Superior temporal gyrus (tissue), 1 donor: ENCODE data around the gene RNF11.
"Not testable (repeated sequence)": the region's sequence is repeated elsewhere in the genome, so short reads cannot be mapped to it uniquely, and the experiment has no call there.

Experiments
- DNase-seq: peaks from one replicate; pipeline ENCODE4 v3.0.0-alpha.2; 2016; ENCODE audit errors: extremely low spot score

Gene RNF11

DNA sequence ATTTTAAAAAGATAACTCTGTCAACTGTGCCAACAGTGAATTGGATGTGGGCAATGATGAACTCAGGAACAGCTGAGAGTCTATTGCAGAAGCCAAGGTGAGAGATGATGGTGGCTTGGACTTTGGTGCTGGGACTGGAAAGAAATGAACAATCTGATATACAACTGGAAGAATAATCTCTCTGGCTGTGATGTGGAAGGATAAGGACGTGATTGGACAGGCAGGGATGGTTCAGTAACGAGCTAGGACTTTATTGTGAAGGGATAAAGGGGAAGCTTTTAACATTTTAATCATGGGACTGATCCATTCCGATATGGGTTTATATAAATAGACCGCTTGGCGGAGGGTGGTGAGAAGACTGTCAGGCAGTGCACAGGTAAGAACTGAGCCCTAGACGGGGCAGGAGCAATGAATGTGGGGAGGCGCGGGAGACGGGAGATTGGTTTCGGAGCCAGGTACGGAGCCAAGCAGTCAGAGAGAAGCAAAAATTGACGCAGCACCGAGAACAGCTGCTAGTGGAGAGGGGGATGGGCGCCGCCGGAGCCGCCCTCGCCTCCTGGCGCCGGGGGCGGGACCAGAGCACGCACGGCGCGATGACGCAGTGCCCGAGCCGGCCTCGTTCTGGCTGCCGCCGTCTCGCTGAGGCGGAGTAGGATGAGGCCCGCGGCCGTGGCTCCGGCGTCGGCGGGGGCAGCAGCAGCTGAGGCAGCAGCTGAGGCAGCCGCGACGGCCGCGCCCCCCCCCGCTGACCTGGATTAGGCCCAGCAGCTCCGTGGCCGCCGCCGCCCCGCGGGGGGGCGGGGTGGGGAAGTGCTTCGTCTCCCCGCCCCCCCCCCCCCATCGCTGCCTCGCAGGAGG is at the start of gene RNF11:
Gene RNF11 (plus strand): TSS at position 601 of the 858 bp plus-strand sequence. CDS start 484 bp downstream, outside the sequence.
- DNase-seq = peak; percentile 94

DNA sequence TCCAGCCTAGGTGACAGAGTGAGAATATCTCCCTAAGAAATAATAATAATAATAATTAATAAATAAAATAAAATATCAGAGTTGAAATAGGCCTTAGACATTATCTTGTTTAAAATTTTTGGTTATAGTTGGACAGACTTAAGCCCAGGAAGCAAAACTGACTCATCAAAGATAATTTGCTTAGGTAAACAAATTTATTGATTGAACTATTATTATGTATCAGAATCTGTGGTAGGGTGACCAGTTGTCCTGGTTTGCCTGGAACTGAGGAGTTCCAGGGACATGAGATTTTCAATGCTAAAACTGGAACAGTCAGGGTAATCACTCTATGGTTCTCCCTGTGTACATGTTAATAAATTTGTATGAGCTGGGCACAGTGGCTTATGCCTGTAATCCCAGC is 47.8 kb upstream of the RNF11 start:
- no peak for DNase-seq

DNA sequence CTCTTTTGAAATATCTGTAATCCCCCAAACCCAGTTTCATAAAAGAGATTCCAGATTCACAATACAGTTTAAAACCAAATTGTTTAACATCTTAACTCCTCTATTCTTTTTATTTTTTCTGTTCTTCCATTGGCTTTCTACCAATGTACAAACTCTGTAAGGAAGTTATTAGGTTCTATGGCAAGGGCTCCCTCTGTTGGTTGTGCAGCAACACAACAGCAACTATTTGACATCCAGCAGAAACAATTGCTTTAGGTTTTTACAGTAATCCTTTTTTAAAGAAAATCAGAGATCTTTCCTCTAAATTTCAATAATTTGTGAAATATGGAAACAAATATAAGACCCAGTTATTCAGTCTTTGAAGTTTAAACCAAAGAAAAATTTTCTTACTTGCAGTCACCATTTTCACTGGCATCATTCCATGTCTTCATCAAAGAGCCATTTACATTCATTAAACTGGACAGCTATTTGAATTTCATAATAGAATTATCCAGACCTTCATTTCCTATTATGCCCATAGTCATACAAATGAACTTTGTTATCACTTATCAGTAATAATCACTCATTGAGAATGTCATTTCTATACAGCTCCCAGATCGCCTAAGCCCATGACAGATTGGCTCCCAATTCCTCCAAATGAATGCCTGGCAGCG is 46.5 kb upstream of the RNF11 start:
- DNase-seq = peak; percentile 84

- no peak for DNase-seq
Measured at GRCh38 chr1:51190961-51191360, 45.1 kb upstream of the RNF11 start.

DNA sequence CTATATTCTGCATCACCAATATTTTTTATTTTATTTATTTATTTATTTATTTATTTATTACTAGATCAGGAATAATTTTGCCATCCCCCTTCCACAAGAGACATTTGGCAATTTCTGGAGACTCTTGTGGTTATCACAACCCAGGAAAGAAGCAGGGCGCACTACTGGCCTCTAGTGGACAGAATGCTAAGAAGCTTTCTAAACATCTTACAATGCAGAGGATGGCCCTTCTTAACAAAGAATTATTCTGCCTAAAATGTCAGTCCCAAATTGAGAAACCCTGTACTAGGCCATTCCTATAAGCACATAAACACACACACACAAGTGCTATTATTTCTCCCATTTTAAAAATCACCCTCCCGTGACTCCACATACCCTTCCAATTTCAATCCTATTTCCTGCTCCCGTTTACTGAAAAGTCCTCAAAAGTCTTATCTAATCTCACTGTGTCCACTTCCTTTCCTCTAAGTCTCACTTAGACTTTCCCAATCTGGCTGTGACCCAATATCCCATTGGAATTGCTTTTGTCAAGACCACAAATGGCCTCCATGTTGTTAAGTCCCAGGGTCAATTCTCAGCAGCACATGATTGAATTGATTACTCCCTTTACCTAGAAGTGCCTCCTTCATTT is 43.7 kb upstream of the RNF11 start:
- peak; percentile 92 for DNase-seq

DNA sequence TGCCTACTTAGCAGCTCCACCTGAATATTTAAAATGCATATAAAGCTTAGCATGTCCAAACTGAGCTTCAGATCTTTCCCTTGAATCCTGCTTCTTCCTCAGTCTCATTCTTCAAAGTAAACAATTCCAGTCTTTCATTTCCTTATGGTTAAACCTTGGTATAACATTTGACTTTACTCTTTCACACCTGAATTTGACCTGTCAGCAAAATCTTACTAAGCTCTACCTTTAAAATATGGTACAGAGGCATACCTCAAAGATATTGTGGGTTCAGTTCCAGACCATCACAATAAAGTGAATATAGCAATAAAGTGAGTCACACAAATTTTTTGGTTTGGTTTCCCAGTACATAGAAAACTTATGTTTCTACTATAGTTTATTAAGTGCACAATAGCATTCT is 42.5 kb upstream of the RNF11 start:
- no peak for DNase-seq

DNA sequence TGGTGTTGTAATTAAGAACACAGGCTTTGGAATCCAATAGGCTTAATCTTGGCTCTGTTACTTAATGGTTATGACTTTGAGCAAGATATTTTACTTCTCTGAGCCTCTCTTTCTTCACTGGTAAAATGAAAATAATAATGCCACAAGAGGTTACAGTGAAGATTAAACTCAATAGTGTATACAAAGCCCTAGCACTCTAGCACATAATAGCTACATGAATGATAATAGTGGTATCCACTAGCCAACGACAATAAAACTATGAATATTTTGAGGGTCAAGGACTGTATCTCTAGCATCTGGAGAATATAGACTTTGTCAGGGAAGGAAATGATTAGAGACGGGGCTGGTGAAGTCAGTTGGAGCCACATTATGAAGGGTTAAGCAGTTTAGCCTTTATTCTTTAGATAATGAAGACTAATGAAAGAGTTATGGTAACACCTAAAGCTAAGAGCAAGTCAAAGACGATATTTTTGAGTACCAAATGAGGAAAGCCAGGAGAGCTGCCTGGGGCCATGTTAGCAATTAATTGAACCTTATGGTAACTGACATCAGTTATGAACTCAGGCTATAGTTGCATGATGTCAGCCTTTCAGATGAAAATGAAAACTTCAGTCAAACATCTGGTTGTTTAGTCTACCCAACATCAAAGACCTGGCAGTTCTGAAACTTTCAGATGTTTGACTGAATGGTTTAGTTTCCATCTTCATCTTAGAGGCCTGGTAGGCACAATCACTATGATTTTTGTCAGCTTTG is 32.8 kb upstream of the RNF11 start:
- no peak for DNase-seq

DNA sequence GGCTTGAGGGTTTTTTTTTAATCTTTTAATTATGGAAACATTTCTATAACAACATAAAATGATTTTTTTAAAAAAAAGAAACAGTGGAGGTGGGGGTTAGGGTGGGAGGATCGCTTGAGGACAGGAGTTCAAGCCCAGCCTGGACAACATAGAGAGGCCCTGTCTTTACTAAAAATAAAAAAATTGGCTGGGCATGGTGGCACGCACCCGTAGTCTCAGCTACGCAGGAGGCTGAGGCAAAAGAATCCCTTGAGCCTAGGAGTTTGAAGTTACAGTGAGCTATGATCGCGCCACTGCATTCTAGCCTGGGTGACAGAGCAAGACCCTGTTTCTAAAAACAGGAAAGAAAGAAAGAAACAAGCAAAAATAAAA is 32.2 kb upstream of the RNF11 start:
- no peak for DNase-seq

GRCh38 chr1:51210055-51210454 is 26.0 kb upstream of the RNF11 start:
- DNase-seq = no peak

GRCh38 chr1:51210676-51211075 is 25.4 kb upstream of the RNF11 start:
- no peak for DNase-seq

- no peak for DNase-seq
Measured at GRCh38 chr1:51214615-51215131, 21.4 kb upstream of the RNF11 start.

DNA sequence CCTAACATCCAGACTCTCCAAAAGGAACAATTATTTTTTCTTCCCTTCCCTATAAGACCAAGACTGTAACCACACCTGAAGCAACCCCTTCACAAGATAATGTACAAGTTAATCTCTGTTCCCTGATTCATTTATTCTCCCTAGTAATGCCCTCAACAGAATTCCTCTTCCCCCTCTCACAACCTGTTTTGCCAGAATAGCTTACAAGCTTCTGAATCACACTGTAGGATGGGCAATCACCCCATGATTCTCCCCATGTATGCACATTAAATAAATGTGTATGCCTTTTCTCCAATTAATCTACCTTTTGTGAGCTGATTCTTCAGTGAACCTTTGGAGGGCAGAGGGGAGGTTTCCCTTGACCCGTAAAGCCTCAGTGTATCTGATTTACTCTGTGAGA is 20.9 kb upstream of the RNF11 start:
- no peak for DNase-seq

- no peak for DNase-seq
Measured at GRCh38 chr1:51216631-51217030, 19.4 kb upstream of the RNF11 start.

DNA sequence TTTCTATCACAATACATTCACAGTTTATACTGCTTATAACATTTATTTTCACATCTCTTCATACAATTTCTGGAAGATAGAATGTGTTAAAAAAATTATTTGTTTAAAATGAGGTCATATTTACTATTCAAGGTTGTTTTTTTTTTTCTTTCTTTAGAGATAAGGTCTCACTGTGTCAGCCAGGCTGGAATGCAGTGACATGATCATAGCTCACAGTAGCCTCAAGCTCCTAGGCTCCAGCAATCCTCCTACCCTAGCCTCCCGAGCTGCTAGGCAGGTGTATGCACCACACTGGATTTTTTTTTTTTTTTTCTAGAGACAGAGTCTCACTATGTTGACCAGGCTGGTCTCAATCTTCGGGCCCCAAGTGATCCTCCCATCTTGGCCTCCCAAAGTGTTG is 19.0 kb upstream of the RNF11 start:
- DNase-seq = no peak

GRCh38 chr1:51218570-51218969 is 17.5 kb upstream of the RNF11 start:
- no peak for DNase-seq

DNA sequence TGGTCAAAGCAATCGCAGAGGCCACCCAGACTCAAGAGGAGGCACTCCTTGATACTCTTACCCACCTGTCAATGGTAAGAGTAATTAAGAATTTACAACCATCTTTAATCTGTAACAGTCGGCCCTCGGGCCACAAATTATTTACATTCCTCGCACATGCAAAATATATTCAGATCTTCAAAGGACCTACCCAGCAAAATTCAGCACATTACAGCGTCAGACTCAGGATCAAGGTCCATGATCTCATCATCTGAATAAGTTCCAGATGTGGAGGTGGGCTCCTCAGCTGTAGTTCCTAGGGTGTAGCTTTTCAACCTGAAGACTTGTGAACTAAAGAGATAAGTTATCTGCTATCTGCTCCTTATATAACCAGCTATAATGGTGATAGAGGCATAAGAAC is 17.1 kb upstream of the RNF11 start:
- no peak for DNase-seq

GRCh38 chr1:51221529-51221928 is 14.5 kb upstream of the RNF11 start:
- not testable (repeated sequence) for DNase-seq

DNA sequence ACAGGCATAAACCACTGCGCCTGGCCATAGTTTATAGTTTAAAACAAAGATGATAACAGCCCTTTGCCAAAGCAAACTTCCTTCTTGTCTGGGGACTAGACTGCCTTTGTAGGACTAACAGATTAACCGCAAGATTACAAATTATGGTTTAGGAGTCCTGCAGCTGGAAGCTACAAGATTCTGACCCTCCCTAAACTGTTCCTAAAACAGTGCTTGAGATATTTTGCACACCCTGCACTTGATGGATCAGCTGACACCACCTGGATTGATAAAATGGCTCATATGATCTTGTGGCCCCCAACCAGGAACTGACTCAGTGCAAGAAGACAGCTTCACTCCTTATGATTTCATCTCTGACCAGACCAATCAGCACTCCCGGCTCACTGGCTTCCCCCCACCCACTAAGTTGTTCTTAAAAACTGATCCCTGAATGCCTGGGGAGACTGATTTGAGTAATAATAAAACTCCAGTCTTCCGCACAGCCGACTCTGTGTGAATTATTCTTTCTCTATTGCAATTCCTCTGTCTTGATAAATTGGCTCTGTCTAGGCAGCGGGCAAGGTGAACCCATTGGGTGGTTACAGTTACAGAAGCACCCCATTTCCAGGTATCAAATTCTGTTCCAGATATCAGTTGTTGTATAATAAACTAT is 13.8 kb upstream of the RNF11 start:
- DNase-seq = no peak

DNA sequence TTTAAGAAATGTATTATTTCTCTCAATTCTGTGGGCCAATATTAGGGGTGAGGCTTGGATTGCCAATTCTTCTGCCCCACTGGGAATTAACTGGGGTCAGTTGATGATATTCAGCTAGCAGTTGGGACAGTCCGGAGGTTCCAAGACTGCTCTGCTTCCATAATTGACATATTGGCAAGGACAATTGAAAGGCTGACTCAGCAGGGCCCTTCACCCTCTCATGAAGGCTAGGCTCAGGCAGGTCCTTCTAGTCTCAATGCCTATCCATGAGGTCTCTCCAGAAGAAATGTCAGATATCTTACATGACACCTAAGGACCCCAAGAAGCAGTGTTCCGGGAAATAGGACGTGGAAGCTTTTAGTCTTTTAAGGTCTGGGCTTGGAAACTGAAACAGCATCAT is 13.3 kb upstream of the RNF11 start:
- no peak for DNase-seq

DNA sequence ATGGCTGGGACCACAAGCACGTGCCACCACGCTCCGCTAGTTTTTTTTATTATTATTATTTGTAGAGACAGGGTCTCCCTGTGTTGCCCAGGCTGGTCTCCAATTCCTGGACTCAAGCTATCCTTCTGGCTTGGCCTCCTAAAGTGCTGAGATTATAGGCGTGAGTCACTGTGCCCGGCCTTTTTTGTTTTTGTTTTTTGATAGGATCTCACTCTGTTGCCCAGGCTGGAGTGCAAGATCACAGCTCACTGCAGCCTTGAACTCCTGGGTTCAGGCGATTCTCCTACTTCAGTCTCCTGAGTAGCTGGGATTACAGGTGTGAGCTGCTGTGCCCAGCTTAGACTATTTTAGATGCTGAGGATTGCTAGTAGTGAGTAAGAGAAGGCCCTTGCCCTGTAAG is 11.8 kb upstream of the RNF11 start:
- no peak for DNase-seq

GRCh38 chr1:51227231-51227960 is 8.7 kb upstream of the RNF11 start:
- not testable (repeated sequence) for DNase-seq
